ENCODE results near the gene USH2A.

DNA sequence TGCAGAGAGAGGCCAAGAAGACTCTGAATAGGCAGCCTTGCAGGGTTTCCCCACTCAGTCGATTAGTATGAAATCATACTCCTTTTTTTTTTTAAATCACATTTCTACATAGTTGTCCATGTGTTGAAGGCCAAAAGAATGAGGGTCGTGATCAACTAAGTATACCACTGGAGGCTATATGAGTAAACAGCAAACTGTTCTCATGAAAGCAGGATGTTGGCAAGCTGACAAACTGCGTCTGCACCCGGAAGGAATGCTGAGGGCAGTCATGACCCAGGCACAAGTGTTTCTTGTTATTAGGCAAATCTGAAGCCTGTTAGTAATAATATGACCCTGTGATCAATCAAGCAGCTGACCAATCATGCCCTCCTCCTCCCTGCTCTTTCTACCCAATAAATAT is 213.2 kb downstream of the USH2A start:
- TF ChIP-seq, protein P1, sequence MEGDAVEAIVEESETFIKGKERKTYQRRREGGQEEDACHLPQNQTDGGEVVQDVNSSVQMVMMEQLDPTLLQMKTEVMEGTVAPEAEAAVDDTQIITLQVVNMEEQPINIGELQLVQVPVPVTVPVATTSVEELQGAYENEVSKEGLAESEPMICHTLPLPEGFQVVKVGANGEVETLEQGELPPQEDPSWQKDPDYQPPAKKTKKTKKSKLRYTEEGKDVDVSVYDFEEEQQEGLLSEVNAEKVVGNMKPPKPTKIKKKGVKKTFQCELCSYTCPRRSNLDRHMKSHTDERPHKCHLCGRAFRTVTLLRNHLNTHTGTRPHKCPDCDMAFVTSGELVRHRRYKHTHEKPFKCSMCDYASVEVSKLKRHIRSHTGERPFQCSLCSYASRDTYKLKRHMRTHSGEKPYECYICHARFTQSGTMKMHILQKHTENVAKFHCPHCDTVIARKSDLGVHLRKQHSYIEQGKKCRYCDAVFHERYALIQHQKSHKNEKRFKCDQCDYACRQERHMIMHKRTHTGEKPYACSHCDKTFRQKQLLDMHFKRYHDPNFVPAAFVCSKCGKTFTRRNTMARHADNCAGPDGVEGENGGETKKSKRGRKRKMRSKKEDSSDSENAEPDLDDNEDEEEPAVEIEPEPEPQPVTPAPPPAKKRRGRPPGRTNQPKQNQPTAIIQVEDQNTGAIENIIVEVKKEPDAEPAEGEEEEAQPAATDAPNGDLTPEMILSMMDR (IDR thresholded peaks at IDR 0.05; ENCODE audit: poor library complexity, severe bottlenecking) = no peak
- TF ChIP-seq EZH2 (IDR thresholded peaks at IDR 0.05; ENCODE audit: borderline replicate concordance, insufficient read depth, low read length, poor library complexity, severe bottlenecking) (no peak), POLR2AphosphoS5 (IDR thresholded peaks at IDR 0.05) (no peak), RAD21 (conservative IDR thresholded peaks at IDR 0.05) (no peak), REST (IDR thresholded peaks at IDR 0.05; ENCODE audit: borderline replicate concordance) (no peak), TAF1 (IDR thresholded peaks at IDR 0.05; ENCODE audit: low read depth) (no peak), SMC3 (conservative IDR thresholded peaks at IDR 0.05; ENCODE audit: poor library complexity) (no peak), EP300 (conservative IDR thresholded peaks at IDR 0.05; ENCODE audit: poor library complexity, severe bottlenecking) (no peak)
